ENCODE results near the gene PDE11A. TPM values are rescaled to one million over a fixed set of nuclear protein-coding genes. Genes with fewer than 3 reads are reported as not detected.

The PDE11A gene
- total RNA-seq, 1 donor from 2014 or later: 1.00 TPM

GRCh38 chr2:177923323-177923722 lies 149.3 kb downstream of the PDE11A start:
- DNase-seq (ENCODE audit: low spot score): no peak

- DNase-seq (ENCODE audit: low spot score): no peak
Measured at GRCh38 chr2:177921726-177922125, 150.9 kb downstream of the PDE11A start.

GRCh38 chr2:177917169-177917568 lies 155.4 kb downstream of the PDE11A start:
- DNase-seq (ENCODE audit: low spot score): no peak

GRCh38 chr2:177916342-177916741 lies 156.2 kb downstream of the PDE11A start:
- no peak for DNase-seq (ENCODE audit: low spot score)

- no peak for DNase-seq (ENCODE audit: low spot score)
Measured at GRCh38 chr2:177914247-177914646, 158.3 kb downstream of the PDE11A start.

- DNase-seq (ENCODE audit: low spot score): no peak
Measured at GRCh38 chr2:177909962-177910361, 162.6 kb downstream of the PDE11A start.

GRCh38 chr2:177908824-177909223 lies 163.8 kb downstream of the PDE11A start:
- DNase-seq (ENCODE audit: low spot score): no peak

GRCh38 chr2:177908182-177908581 lies 164.4 kb downstream of the PDE11A start:
- no peak for DNase-seq (ENCODE audit: low spot score)

- no peak for DNase-seq (ENCODE audit: low spot score)
Measured at GRCh38 chr2:177906041-177906718, 166.4 kb downstream of the PDE11A start.

GRCh38 chr2:177905640-177906039 lies 166.9 kb downstream of the PDE11A start:
- no peak for DNase-seq (ENCODE audit: low spot score)

GRCh38 chr2:177902395-177903163 lies 170.0 kb downstream of the PDE11A start:
- no peak for DNase-seq (ENCODE audit: low spot score)

- no peak for DNase-seq (ENCODE audit: low spot score)
Measured at GRCh38 chr2:177900082-177900481, 172.5 kb downstream of the PDE11A start.

- DNase-seq (ENCODE audit: low spot score): no peak
Measured at GRCh38 chr2:177897278-177897677, 175.3 kb downstream of the PDE11A start.

GRCh38 chr2:177896587-177896986 lies 176.0 kb downstream of the PDE11A start:
- DNase-seq (ENCODE audit: low spot score): no peak

- no peak for DNase-seq (ENCODE audit: low spot score)
Measured at GRCh38 chr2:177894546-177894945, 178.0 kb downstream of the PDE11A start.

GRCh38 chr2:177893880-177894279 lies 178.7 kb downstream of the PDE11A start:
- DNase-seq (ENCODE audit: low spot score): no peak

GRCh38 chr2:177891533-177891932 lies 181.0 kb downstream of the PDE11A start:
- DNase-seq (ENCODE audit: low spot score): no peak

GRCh38 chr2:177889818-177890460 lies 182.6 kb downstream of the PDE11A start:
- DNase-seq (ENCODE audit: low spot score): no peak

GRCh38 chr2:177888581-177888980 lies 184.0 kb downstream of the PDE11A start:
- DNase-seq (ENCODE audit: low spot score): no peak

- DNase-seq (ENCODE audit: low spot score): no peak
Measured at GRCh38 chr2:177887722-177888121, 184.9 kb downstream of the PDE11A start.

GRCh38 chr2:177886824-177887223 lies 185.8 kb downstream of the PDE11A start:
- DNase-seq (ENCODE audit: low spot score): no peak

GRCh38 chr2:177885828-177886466 lies 186.6 kb downstream of the PDE11A start:
- DNase-seq (ENCODE audit: low spot score): no peak

Measured in mesenteric fat pad (tissue), 1 donor.